Measurements from ENCODE around the gene WDR33.

- peak; percentile 60 for TF ChIP-seq POLR2A (IDR thresholded peaks at IDR 0.05; ENCODE audit: low read depth, low read length)
- no peak; the same call in 1 of the 2 replicates for TF ChIP-seq POLR2AphosphoS5 (IDR thresholded peaks at IDR 0.05; ENCODE audit: low read depth, low read length)
- TF ChIP-seq PAX5 (IDR thresholded peaks at IDR 0.05; ENCODE audit: insufficient read depth, low read length, severe bottlenecking): peak; percentile 86
Observed at GRCh38 chr2:127701651-127702394, 109.1 kb downstream of the WDR33 start.
